Neural cell (in vitro differentiated cells): ENCODE data around the gene RASD1. TPM values are rescaled to one million over a fixed set of nuclear protein-coding genes. Genes with fewer than 3 reads are reported as not detected.

ENCODE experiments used
- H2AFZ ChIP-seq: fragments of 200-600, 300-800 bp; sonication (generic), shearing (Covaris generic); 2 replicates; pipeline ENCODE4 v1.6.0; 2014; ENCODE audit warnings: low read depth, mild to moderate bottlenecking, antibody characterized with exemption, low read length, moderate library complexity
- H3F3A ChIP-seq: fragments of 200-600 bp; shearing (Covaris generic); 2 replicates; pipeline ENCODE4 v1.6.1; 2016; ENCODE audit warnings: mild to moderate bottlenecking, moderate library complexity, mixed read lengths, antibody characterized with exemption, low read length; ENCODE audit not compliant: insufficient read depth, poor library complexity, severe bottlenecking
- H3K27ac ChIP-seq: fragments of 200-600, 300-800 bp; sonication (generic), shearing (Covaris generic); 2 replicates; pipeline ENCODE4 v1.5.1; 2014; ENCODE audit warnings: mild to moderate bottlenecking, low read length, moderate library complexity
- H3K27me3 ChIP-seq: fragments of 300-800, 200-600 bp; sonication (generic), shearing (Covaris generic); 2 replicates; pipeline ENCODE4 v1.6.0; 2014; ENCODE audit warnings: mild to moderate bottlenecking, low read depth, low read length, moderate library complexity; ENCODE audit not compliant: insufficient read depth
- H3K36me3 ChIP-seq: fragments of 300-800, 200-600 bp; sonication (generic), shearing (Covaris generic); 2 replicates; pipeline ENCODE4 v1.5.1; 2014; ENCODE audit warnings: mild to moderate bottlenecking, antibody characterized with exemption, low read length, moderate library complexity; ENCODE audit not compliant: insufficient read depth
- H3K4me2 ChIP-seq: fragments of 300-800, 200-600 bp; sonication (generic), shearing (Covaris generic); 2 replicates; pipeline ENCODE4 v1.6.0; 2014; ENCODE audit warnings: mild to moderate bottlenecking, low read length
- H3K4me3 ChIP-seq: fragments of 300-800, 200-600 bp; sonication (generic), shearing (Covaris generic); 2 replicates; pipeline ENCODE4 v1.5.1; 2014; ENCODE audit warnings: mild to moderate bottlenecking, low read length, moderate library complexity
- H3K79me2 ChIP-seq: fragments of 200-600 bp; shearing (Covaris generic); replicated peaks from 2 replicates; pipeline ENCODE4 v1.6.0; 2014; ENCODE audit warnings: mild to moderate bottlenecking, low read length, moderate library complexity; ENCODE audit not compliant: insufficient read depth
- H3K9ac ChIP-seq: fragments of 300-800, 200-600 bp; sonication (generic), shearing (Covaris generic); 2 replicates; pipeline ENCODE4 v1.6.1; 2016; ENCODE audit warnings: mild to moderate bottlenecking, low read length, mixed read lengths
- H3K9me2 ChIP-seq: fragments of 200-600 bp; shearing (Covaris generic); 2 replicates; pipeline ENCODE4 v1.6.1; 2016; ENCODE audit warnings: mild to moderate bottlenecking, low read length, mixed read lengths; ENCODE audit not compliant: insufficient read depth
- H3K9me3 ChIP-seq: fragments of 200-600, 300-800 bp; sonication (generic), shearing (Covaris generic); 2 replicates; pipeline ENCODE4 v1.6.1; 2016; ENCODE audit warnings: mild to moderate bottlenecking, mixed run types, low read length, moderate library complexity, mixed read lengths
- H4K20me1 ChIP-seq: fragments of 200-600 bp; shearing (Covaris generic); 2 replicates; pipeline ENCODE4 v1.6.1; 2016; ENCODE audit warnings: mild to moderate bottlenecking, mixed run types; ENCODE audit not compliant: insufficient read depth
- EZH2 ChIP-seq: fragments of 200-600, 300-800 bp; shearing (Covaris generic), sonication (generic); IDR thresholded peaks from 2 replicates; pipeline ENCODE4 v1.6.1; 2014; ENCODE audit warnings: antibody characterized with exemption, low read length, borderline replicate concordance, mild to moderate bottlenecking; ENCODE audit not compliant: insufficient read depth, poor library complexity, severe bottlenecking
- POLR2AphosphoS5 ChIP-seq: IDR thresholded peaks from 2 replicates; pipeline ENCODE4 v1.6.1; 2012
- REST ChIP-seq: IDR thresholded peaks from 2 replicates; pipeline ENCODE4 v1.6.1; 2012; ENCODE audit warnings: borderline replicate concordance
- SMC3 ChIP-seq: fragments of 450-650 bp; conservative IDR thresholded peaks from 2 replicates; pipeline ENCODE4 v1.6.1; 2014; ENCODE audit warnings: antibody characterized with exemption, mild to moderate bottlenecking, moderate library complexity; ENCODE audit not compliant: poor library complexity
- TAF1 ChIP-seq: IDR thresholded peaks from 2 replicates; pipeline ENCODE4 v1.6.1; 2012; ENCODE audit warnings: low read depth
- polyA plus RNA-seq: library from polyadenylated mRNA; depleted of rRNA; stranded (reverse); fragments of >200 nt; gene quantifications from 2 replicates; pipeline ENCODE4 v1.2.3, GENCODE V29; 2014
- TF ChIP-seq, protein P1 (sequence below): fragments of 450-650 bp; IDR thresholded peaks from 2 replicates; pipeline ENCODE4 v1.5.1; 2014; ENCODE audit warnings: antibody characterized with exemption, mild to moderate bottlenecking, moderate library complexity; ENCODE audit not compliant: poor library complexity, severe bottlenecking

RASD1 gene
- polyA plus RNA-seq, 1 donor from 2014 or later: 57.7 TPM

DNA sequence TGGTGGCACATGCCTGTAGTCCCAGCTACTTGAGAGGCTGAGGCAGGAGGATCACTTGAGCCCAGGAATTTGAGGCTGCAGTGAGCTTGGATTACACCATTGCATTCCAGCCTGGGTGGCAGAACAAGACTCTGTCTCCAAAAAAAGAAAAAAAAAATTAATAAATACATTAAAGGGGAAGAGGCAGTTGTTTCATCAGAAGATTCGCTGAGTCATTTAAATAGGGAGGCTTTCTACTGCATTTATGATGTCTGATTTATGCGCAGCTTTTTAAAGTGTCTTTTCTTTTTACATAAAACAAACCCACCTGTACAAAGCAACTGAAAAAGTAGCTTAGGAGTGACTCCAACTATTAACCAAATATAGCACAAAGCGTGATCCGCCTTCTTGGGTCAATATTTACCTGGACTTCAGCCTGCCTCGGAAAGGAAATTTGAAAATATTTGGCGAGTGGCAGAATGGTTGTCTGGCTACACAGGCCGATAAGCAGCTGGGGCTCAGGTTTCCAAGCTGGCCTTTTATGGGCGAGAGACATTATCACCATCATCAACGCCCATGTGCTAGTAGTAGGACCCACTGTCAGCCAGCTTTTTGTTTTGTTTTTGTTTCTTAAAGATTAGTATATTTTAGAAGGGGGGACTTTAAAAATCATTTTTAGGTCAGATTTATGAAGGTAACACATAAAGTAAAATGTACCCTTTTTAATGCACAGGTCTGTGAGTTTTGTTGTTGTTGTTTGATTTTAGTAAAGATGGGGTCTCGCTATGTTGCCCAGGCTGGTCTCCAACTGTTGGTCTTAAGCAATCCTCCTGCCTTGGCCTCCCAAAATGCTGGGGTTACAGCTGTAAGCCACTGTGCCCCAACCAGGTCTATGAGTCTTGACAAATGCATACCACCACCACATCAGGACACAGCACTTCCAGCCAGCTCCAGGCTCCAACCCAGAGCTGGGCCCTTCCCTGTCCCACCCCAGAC is 42.5 kb upstream of the RASD1 start:
- TF ChIP-seq, protein P1, sequence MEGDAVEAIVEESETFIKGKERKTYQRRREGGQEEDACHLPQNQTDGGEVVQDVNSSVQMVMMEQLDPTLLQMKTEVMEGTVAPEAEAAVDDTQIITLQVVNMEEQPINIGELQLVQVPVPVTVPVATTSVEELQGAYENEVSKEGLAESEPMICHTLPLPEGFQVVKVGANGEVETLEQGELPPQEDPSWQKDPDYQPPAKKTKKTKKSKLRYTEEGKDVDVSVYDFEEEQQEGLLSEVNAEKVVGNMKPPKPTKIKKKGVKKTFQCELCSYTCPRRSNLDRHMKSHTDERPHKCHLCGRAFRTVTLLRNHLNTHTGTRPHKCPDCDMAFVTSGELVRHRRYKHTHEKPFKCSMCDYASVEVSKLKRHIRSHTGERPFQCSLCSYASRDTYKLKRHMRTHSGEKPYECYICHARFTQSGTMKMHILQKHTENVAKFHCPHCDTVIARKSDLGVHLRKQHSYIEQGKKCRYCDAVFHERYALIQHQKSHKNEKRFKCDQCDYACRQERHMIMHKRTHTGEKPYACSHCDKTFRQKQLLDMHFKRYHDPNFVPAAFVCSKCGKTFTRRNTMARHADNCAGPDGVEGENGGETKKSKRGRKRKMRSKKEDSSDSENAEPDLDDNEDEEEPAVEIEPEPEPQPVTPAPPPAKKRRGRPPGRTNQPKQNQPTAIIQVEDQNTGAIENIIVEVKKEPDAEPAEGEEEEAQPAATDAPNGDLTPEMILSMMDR: no peak
- TF ChIP-seq TAF1: no peak
- Histone ChIP-seq H3K4me3 (no peak overlapping the region), H3K36me3 (no peaks in the 10 kb centered on the region), H3K4me2 (no peak overlapping the region), H3K27me3 (no peaks in the 10 kb centered on the region), H2AFZ (no peak overlapping the region), H3K27ac (no peak overlapping the region), H3K9ac (no peak overlapping the region), H3K79me2 (no peaks in the 10 kb centered on the region), H3K9me3 (no peaks in the 10 kb centered on the region), H4K20me1 (no peaks in the 10 kb centered on the region), H3K9me2 (no peaks in the 10 kb centered on the region), H3F3A (no peaks in the 10 kb centered on the region)

DNA sequence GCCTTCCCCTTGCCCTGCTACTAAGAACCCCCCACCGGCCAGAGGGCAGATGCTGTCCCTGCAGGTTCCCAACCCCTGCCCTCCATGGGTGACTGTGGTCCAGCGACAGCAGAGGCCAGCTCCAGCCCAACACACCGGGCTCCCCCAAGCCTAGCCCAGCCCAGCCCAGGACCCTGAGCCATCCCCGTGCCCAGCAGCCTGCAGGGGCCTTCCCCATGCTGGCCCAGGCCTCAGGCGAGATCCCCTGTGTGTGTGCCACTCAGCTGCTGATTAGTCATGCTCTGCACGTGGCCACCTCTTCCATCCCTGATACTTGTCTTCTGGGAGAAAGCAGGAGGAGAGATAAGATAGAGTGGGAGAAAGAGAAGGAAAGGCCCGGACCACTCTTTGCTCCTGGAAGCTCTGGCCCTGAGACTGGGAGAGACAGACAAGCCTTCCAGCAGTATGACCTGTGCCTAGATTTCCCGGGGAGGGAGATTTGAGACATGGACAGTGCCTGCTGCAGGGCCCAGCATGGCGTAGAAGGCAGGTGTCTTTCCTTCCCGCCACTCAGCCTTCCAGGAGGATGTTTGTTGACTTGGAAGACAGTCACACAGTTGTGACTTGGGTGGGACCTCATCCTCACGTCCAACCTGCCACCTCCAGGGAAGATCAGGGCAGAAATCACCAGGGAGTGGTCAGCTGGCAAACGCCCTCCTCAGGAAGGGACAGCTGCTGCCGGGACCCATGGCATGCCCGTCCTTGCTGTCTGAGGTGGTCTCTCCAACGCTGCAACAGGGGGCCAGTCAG is 41.3 kb upstream of the RASD1 start:
- Histone ChIP-seq H3K9me3 (no peaks in the 10 kb centered on the region), H3K9me2 (no peaks in the 10 kb centered on the region), H3K9ac (no peak overlapping the region), H3K36me3 (no peaks in the 10 kb centered on the region), H3K27ac (no peak overlapping the region), H3K4me2 (no peak overlapping the region), H2AFZ (no peak overlapping the region), H3K27me3 (no peaks in the 10 kb centered on the region), H4K20me1 (no peaks in the 10 kb centered on the region), H3K79me2 (no peaks in the 10 kb centered on the region), H3K4me3 (no peak overlapping the region), H3F3A (no peaks in the 10 kb centered on the region)
- TF ChIP-seq POLR2AphosphoS5 (no peak), EZH2 (no peak), SMC3 (no peak), REST (no peak), TAF1 (no peak)
